Endothelial cell of umbilical vein (primary cell): ENCODE measurements around the gene DCUN1D5. TPM values are rescaled to one million over a fixed set of nuclear protein-coding genes. Genes with fewer than 3 reads are reported as not detected.

Experiments used
- BruUV-seq: library from RNA; stranded (reverse); fragments of 400-500 nt; replicated peaks from 2 replicates; lab custom pipeline; 2021; lab: Mats Ljungman, UMichigan
- CTCF ChIA-PET: fragments of 300-600, 350-600 bp; sonication (Branson Sonifier 250); formaldehyde crosslinking; loops from one replicate; lab custom pipeline; 2021; ENCODE audit warnings: antibody characterized with exemption, inconsistent platforms; lab: Charles Lee
- POLR2A ChIA-PET: fragments of 300-600, 350-600 bp; sonication (Branson Sonifier 250); formaldehyde crosslinking; loops from one replicate; lab custom pipeline; 2021; ENCODE audit warnings: antibody characterized with exemption, inconsistent platforms; lab: Charles Lee
- DNase-seq: peaks from one replicate; pipeline ENCODE4 v3.0.0-alpha.2; 2011; ENCODE audit warnings: low read depth, low spot score
- FAIRE-seq: peaks from 2 replicates; lab custom pipeline; 2011; peaks lifted over from hg19 to GRCh38; lab: Jason Lieb, UNC
- H2AFZ ChIP-seq: 2 replicates; pipeline ENCODE4 v1.6.0; 2012; ENCODE audit warnings: low read depth, low read length, control low read depth, inconsistent platforms
- H3K27ac ChIP-seq: 2 replicates; pipeline ENCODE4 v1.5.1; 2011; ENCODE audit warnings: low read depth, mild to moderate bottlenecking, control low read depth, low read length, moderate library complexity; ENCODE audit not compliant: insufficient read depth
- H3K27me3 ChIP-seq, 2 experiments: 2 replicates each; pipeline versions ENCODE4 v1.6.0 to v1.6.1; 2011; ENCODE audit warnings: low read length in 2 of 2, mixed read lengths in 1 of 2; ENCODE audit not compliant: control insufficient read depth in 2 of 2, insufficient read depth in 2 of 2
- H3K36me3 ChIP-seq, 2 experiments: 2 replicates in 1 of 2; 3 replicates in 1 of 2; pipeline ENCODE4 v1.5.1; 2011; ENCODE audit warnings: low read length in 2 of 2, mild to moderate bottlenecking in 1 of 2, moderate library complexity in 1 of 2; ENCODE audit not compliant: control insufficient read depth in 2 of 2, insufficient read depth in 2 of 2; ENCODE audit errors: extremely low read depth in 1 of 2
- H3K4me1 ChIP-seq: 3 replicates; pipeline ENCODE4 v1.5.1; 2011; ENCODE audit warnings: mild to moderate bottlenecking, low read length; ENCODE audit not compliant: control insufficient read depth, insufficient read depth; ENCODE audit errors: extremely low read depth
- H3K4me2 ChIP-seq: 2 replicates; pipeline ENCODE4 v1.6.1; 2011; ENCODE audit warnings: low read length, control low read depth, mixed read lengths; ENCODE audit not compliant: insufficient read depth
- H3K4me3 ChIP-seq, 3 experiments: fragments of 200-600 bp in 1 of 3; sonication (generic), shearing (Covaris generic) in 1 of 3; replicated peaks in 1 of 3; 2 replicates each; pipeline ENCODE4 v1.5.1; 2011 to 2016; ENCODE audit warnings: control low read depth in 3 of 3, low read length in 3 of 3, mild to moderate bottlenecking in 2 of 3, inconsistent platforms in 1 of 3, low read depth in 1 of 3, moderate library complexity in 1 of 3; ENCODE audit not compliant: insufficient read depth in 1 of 3
- H3K79me2 ChIP-seq: 2 replicates; pipeline ENCODE4 v1.6.0; 2012; ENCODE audit warnings: low read length, inconsistent platforms; ENCODE audit not compliant: control insufficient read depth, insufficient read depth
- H3K9ac ChIP-seq: replicated peaks from 2 replicates; pipeline ENCODE3; 2011; ENCODE audit warnings: low read length, control low read depth; ENCODE audit not compliant: insufficient read depth; ENCODE audit errors: extremely low read depth
- H3K9me1 ChIP-seq: replicated peaks from 3 replicates; pipeline ENCODE4 v1.6.0; 2011; ENCODE audit warnings: mild to moderate bottlenecking, low read length; ENCODE audit not compliant: control insufficient read depth, insufficient read depth; ENCODE audit errors: extremely low read depth
- H3K9me3 ChIP-seq: replicated peaks from 2 replicates; pipeline ENCODE4 v1.5.1; 2012; ENCODE audit warnings: low read length, inconsistent platforms; ENCODE audit not compliant: control insufficient read depth, insufficient read depth
- H4K20me1 ChIP-seq: replicated peaks from 2 replicates; pipeline ENCODE3; 2011; ENCODE audit warnings: mild to moderate bottlenecking, low read length; ENCODE audit not compliant: control insufficient read depth, insufficient read depth; ENCODE audit errors: extremely low read depth
- CTCF ChIP-seq, 2 donors: IDR thresholded peaks; 1 replicate in 1 of 2; 2 replicates in 1 of 2; pipeline ENCODE4 v1.5.1; 2011; ENCODE audit warnings: low read length in 2 of 2, mild to moderate bottlenecking in 2 of 2, moderate library complexity in 2 of 2, control low read depth in 1 of 2, inconsistent platforms in 1 of 2, low read depth in 1 of 2; ENCODE audit not compliant: insufficient read depth in 1 of 2; ENCODE audit errors: extremely low read depth in 1 of 2
- EZH2 ChIP-seq: IDR thresholded peaks from 2 replicates; pipeline ENCODE4 v1.6.1; 2012; ENCODE audit warnings: borderline replicate concordance, low read depth, mild to moderate bottlenecking, moderate library complexity, low read length, inconsistent platforms; ENCODE audit not compliant: severe bottlenecking
- FOS ChIP-seq: IDR thresholded peaks from 2 replicates; pipeline ENCODE4 v1.6.1; 2011; ENCODE audit warnings: mild to moderate bottlenecking, low read length, moderate library complexity, borderline replicate concordance; ENCODE audit not compliant: insufficient read depth
- GATA2 ChIP-seq: IDR thresholded peaks from 2 replicates; pipeline ENCODE4 v1.7.0; 2011; ENCODE audit warnings: low read depth, mild to moderate bottlenecking, moderate library complexity, mixed read lengths, low read length; ENCODE audit not compliant: insufficient read length, insufficient read depth
- JUN ChIP-seq: IDR thresholded peaks from 2 replicates; pipeline ENCODE4 v1.6.1; 2011; ENCODE audit warnings: borderline replicate concordance, low read depth; ENCODE audit not compliant: insufficient read length, insufficient read depth
- MAX ChIP-seq: IDR thresholded peaks from 2 replicates; pipeline ENCODE4 v1.6.1; 2011; ENCODE audit not compliant: insufficient read depth, insufficient read length
- MYC ChIP-seq: IDR thresholded peaks from one replicate; pipeline ENCODE4 v1.6.1; 2011; ENCODE audit warnings: mild to moderate bottlenecking, low read depth, low read length
- POLR2A ChIP-seq: IDR thresholded peaks from 2 replicates; pipeline ENCODE4 v1.6.1; 2012; ENCODE audit warnings: low read depth, mild to moderate bottlenecking, control low read depth, low read length
- POLR2AphosphoS5 ChIP-seq: IDR thresholded peaks from 2 replicates; pipeline ENCODE4 v1.6.1; 2012; ENCODE audit warnings: low read depth, mild to moderate bottlenecking, control low read depth, low read length, moderate library complexity; ENCODE audit not compliant: insufficient read depth
- dilution Hi-C: fragments of 300-500 bp; cut with MboI; formaldehyde crosslinking; loops from one replicate; pipeline ENCODE4 v1.15.0; 2019; ENCODE audit warnings: low sequenced_read_pairs; ENCODE audit not compliant: extremely low pct_ligation_motif_present
- intact Hi-C: fragments of 100-400 bp; cut with micrococcal nuclease; formaldehyde crosslinking; loops from one replicate; pipeline ENCODE4 v1.10.0; 2022
- polyA plus RNA-seq, 4 experiments: library from polyadenylated mRNA; depleted of rRNA in 3 of 4; stranded (reverse) in 3 of 4; unstranded in 1 of 4; fragments of >200 nt; gene quantifications; 2 replicates each; pipeline versions ENCODE4 v1.2.1 to v1.2.3, GENCODE V29; 2011 to 2012; ENCODE audit warnings: missing spikeins in 1 of 4
- total RNA-seq: library from RNA; stranded (reverse); gene quantifications from 2 replicates; pipeline ENCODE4 v1.2.3, GENCODE V29; 2021

DCUN1D5 gene
- total and polyA plus RNA-seq, 2 donors (not counting 3 experiments of a cell fraction or from before 2014, with no cell fraction given) = 32.9 to 49.8 TPM

GRCh38 chr11:103024086-103024485 is 67.9 kb downstream of the DCUN1D5 start:
- DNase-seq (no peak), FAIRE-seq (no peak)
- dilution Hi-C loops = no loop called here
- no peak for TF ChIP-seq POLR2A
- TF ChIP-seq FOS = no peak
- TF ChIP-seq MYC = no peak
- TF ChIP-seq POLR2AphosphoS5 = no peak
- TF ChIP-seq GATA2 = no peak
- no peak for TF ChIP-seq EZH2
- TF ChIP-seq CTCF (IDR thresholded peaks at IDR 0.05; ENCODE audit: extremely low read depth in 1 of 2, insufficient read depth in 1 of 2, low read depth in 1 of 2, low read length in 2 of 2) = no peak
- TF ChIP-seq JUN = no peak
- no peak for TF ChIP-seq MAX
- intact Hi-C loops = no loop called here
- H3K36me3 ChIP-seq = no peaks in the 10 kb centered on the region
- no peak overlapping the region for H3K27ac ChIP-seq
- no peaks in the 10 kb centered on the region for H4K20me1 ChIP-seq
- no peak overlapping the region for H3K9ac ChIP-seq
- no peak overlapping the region for H3K4me2 ChIP-seq
- no peak overlapping the region for H2AFZ ChIP-seq
- ChIA-PET POLR2A (no interaction called here), CTCF (interaction anchor here (0.9 to 1.0 kb wide), 2 partner anchors 11 to 12 kb away, joined by 3 to 5 read pairs; no protein-coding TSS in a partner anchor)
- no peak overlapping the region for H3K4me3 ChIP-seq
- H3K4me1 ChIP-seq = no peaks in the 10 kb centered on the region
- no TSS peak for BruUV-seq
- no peaks in the 10 kb centered on the region for H3K79me2 ChIP-seq
- no peaks in the 10 kb centered on the region for H3K27me3 ChIP-seq
- no peaks in the 10 kb centered on the region for H3K9me3 ChIP-seq
- H3K9me1 ChIP-seq = no peaks in the 10 kb centered on the region
